T-helper 2 cell treated with Interferon-gamma antibody and Interleukin-4, amounts not matched to agents 100 ng/mL and 5 ng/mL, for 36 hours (primary cell): ENCODE data around the gene GPX3. TPM values are rescaled to one million over a fixed set of nuclear protein-coding genes. Genes with fewer than 3 reads are reported as not detected.

Experiments
- intact Hi-C: fragments of 100-400 bp; cut with micrococcal nuclease; formaldehyde crosslinking; loops from one replicate; pipeline ENCODE4 v1.15.1; 2023
- total RNA-seq: library from RNA; stranded (reverse); gene quantifications from 2 replicates; pipeline ENCODE4 v1.2.3, GENCODE V29; 2022

GPX3 gene
- not detected in 2 replicates for total RNA-seq

- intact Hi-C loops, result no loop called here
These were observed at the start of gene GPX3 for GRCh38 chr5:151020304-151021110. TSS of gene GPX3 (plus strand) at chr5:151020591. CDS start at chr5:151020655, 64 bp downstream.

- intact Hi-C loops, result no loop called here
These were observed 41.8 kb upstream of the GPX3 start for GRCh38 chr5:150978590-150978989.

- intact Hi-C loops, result no loop called here
These were observed 32.6 kb upstream of the GPX3 start for GRCh38 chr5:150987746-150988145.

GRCh38 chr5:150989695-150990094 lies 30.7 kb upstream of the GPX3 start:
- intact Hi-C loops, result no loop called here

GRCh38 chr5:150992705-150993104 lies 27.7 kb upstream of the GPX3 start:
- intact Hi-C loops, result no loop called here

GRCh38 chr5:150993422-150993821 lies 27.0 kb upstream of the GPX3 start:
- intact Hi-C loops, result no loop called here

- intact Hi-C loops, result no loop called here
These were observed 26.5 kb upstream of the GPX3 start for GRCh38 chr5:150993826-150994412.

GRCh38 chr5:150999704-151000442 lies 20.5 kb upstream of the GPX3 start:
- intact Hi-C loops, result no loop called here

- intact Hi-C loops, result no loop called here
These were observed 19.0 kb upstream of the GPX3 start for GRCh38 chr5:151001436-151001835.

- intact Hi-C loops, result no loop called here
These were observed 18.1 kb upstream of the GPX3 start for GRCh38 chr5:151002250-151002649.

- intact Hi-C loops, result no loop called here
These were observed 17.5 kb upstream of the GPX3 start for GRCh38 chr5:151002681-151003502.

- intact Hi-C loops, result no loop called here
These were observed 16.9 kb upstream of the GPX3 start for GRCh38 chr5:151003503-151003860.

GRCh38 chr5:151004499-151004898 lies 15.9 kb upstream of the GPX3 start:
- intact Hi-C loops, result no loop called here

- intact Hi-C loops, result no loop called here
These were observed 15.0 kb upstream of the GPX3 start for GRCh38 chr5:151005187-151005949.

GRCh38 chr5:151005950-151006576 lies 14.3 kb upstream of the GPX3 start:
- intact Hi-C loops, result no loop called here

GRCh38 chr5:151006704-151007334 lies 13.6 kb upstream of the GPX3 start:
- intact Hi-C loops, result no loop called here

GRCh38 chr5:151007430-151008209 lies 12.8 kb upstream of the GPX3 start:
- intact Hi-C loops, result no loop called here

GRCh38 chr5:151008210-151008491 lies 12.2 kb upstream of the GPX3 start:
- intact Hi-C loops, result no loop called here

GRCh38 chr5:151008906-151009305 lies 11.5 kb upstream of the GPX3 start:
- intact Hi-C loops, result no loop called here
